Smooth muscle cell (in vitro differentiated cells): Measurements from ENCODE around the gene CAP2. TPM values are rescaled to one million over a fixed set of nuclear protein-coding genes. Genes with fewer than 3 reads are reported as not detected.
"Not testable (repeated sequence)": the region's sequence is repeated elsewhere in the genome, so short reads cannot be mapped to it uniquely, and the experiment has no call there.

Experiments used
- DNase-seq: peaks from one replicate; lab custom pipeline; 2025; ENCODE audit not compliant: unreplicated experiment; lab: John Stamatoyannopoulos, UW
- H2AFZ ChIP-seq: fragments of 200-600 bp; sonication (generic); 2 replicates; pipeline ENCODE4 v1.6.0; 2016; ENCODE audit warnings: antibody characterized with exemption, low read depth, mild to moderate bottlenecking
- H3F3A ChIP-seq: fragments of 200-600 bp; sonication (generic); 2 replicates; pipeline ENCODE4 v1.6.0; 2017; ENCODE audit warnings: antibody characterized with exemption, low read depth
- H3K27ac ChIP-seq: fragments of 200-600 bp; sonication (generic); 2 replicates; pipeline ENCODE4 v1.5.1; 2016; ENCODE audit warnings: low read depth, mild to moderate bottlenecking
- H3K27me3 ChIP-seq: fragments of 200-600 bp; sonication (generic); 2 replicates; pipeline ENCODE4 v1.6.1; 2016; ENCODE audit warnings: low read depth, mild to moderate bottlenecking
- H3K36me3 ChIP-seq: fragments of 200-600 bp; sonication (generic); 2 replicates; pipeline ENCODE4 v1.5.1; 2016; ENCODE audit warnings: low read depth
- H3K4me1 ChIP-seq: fragments of 200-600 bp; sonication (generic); 2 replicates; pipeline ENCODE4 v1.5.1; 2016; ENCODE audit warnings: low read depth
- H3K4me2 ChIP-seq: fragments of 200-600 bp; sonication (generic); 2 replicates; pipeline ENCODE4 v1.6.0; 2016; ENCODE audit warnings: mild to moderate bottlenecking
- H3K4me3 ChIP-seq: fragments of 200-600 bp; sonication (generic); 2 replicates; pipeline ENCODE4 v1.5.1; 2016; ENCODE audit warnings: mild to moderate bottlenecking
- H3K79me2 ChIP-seq: fragments of 200-600 bp; sonication (generic); 2 replicates; pipeline ENCODE4 v1.6.0; 2016; ENCODE audit warnings: low read depth, mild to moderate bottlenecking
- H3K9ac ChIP-seq: fragments of 200-600 bp; sonication (generic); 2 replicates; pipeline ENCODE4 v1.6.0; 2016; ENCODE audit warnings: low read depth
- H3K9me3 ChIP-seq: fragments of 200-600 bp; sonication (generic); replicated peaks from 2 replicates; pipeline ENCODE4 v1.5.1; 2016; ENCODE audit warnings: low read depth
- H4K20me1 ChIP-seq: fragments of 200-600 bp; sonication (generic); 2 replicates; pipeline ENCODE4 v1.6.0; 2016; ENCODE audit warnings: low read depth
- CTCF ChIP-seq: fragments of 200-600 bp; sonication (generic); IDR thresholded peaks from 2 replicates; pipeline ENCODE4 v1.5.1; 2017; ENCODE audit warnings: borderline replicate concordance, mild to moderate bottlenecking, antibody characterized with exemption; ENCODE audit not compliant: insufficient read depth, poor library complexity, severe bottlenecking
- WGBS: methylation state at CpG from one replicate; pipeline ENCODE4 v1.1.7; 2016; ENCODE audit warnings: low lambda C conversion rate; 5-methylcytosine and 5-hydroxymethylcytosine counted together
- polyA plus RNA-seq: library from polyadenylated mRNA; unstranded; fragments of >200 nt; fragmentation: Nextera tagmentation; extraction: Ambion mirVana; gene quantifications from 2 replicates; pipeline ENCODE4 v1.2.1, GENCODE V29; 2016
- total RNA-seq: library from RNA; depleted of rRNA; stranded (reverse); fragments of >200 nt; gene quantifications from 2 replicates; pipeline ENCODE4 v1.2.3, GENCODE V29; 2014

CAP2 gene
- total and polyA plus RNA-seq, 2 experiments from 2014 or later, result 19.0 to 27.7 TPM

GRCh38 chr6:17527076-17527475, 133.7 kb downstream of the CAP2 start:
- Histone ChIP-seq H3K9me3 (no peaks in the 10 kb centered on the region), H3K27me3 (no peaks in the 10 kb centered on the region), H3K27ac (no peak overlapping the region), H2AFZ (no peak overlapping the region), H3K4me2 (no peak overlapping the region), H3K4me3 (no peak overlapping the region), H3K9ac (no peak overlapping the region), H3K36me3 (no peaks in the 10 kb centered on the region), H3K4me1 (no peaks in the 10 kb centered on the region), H3K79me2 (no peaks in the 10 kb centered on the region), H3F3A (no peaks in the 10 kb centered on the region), H4K20me1 (no peaks in the 10 kb centered on the region)
- DNase-seq, result no peak
- whole genome bisulfite sequencing, result 53% methylated on average over 1 of the region's 1 CpG
- no peak for TF ChIP-seq CTCF

DNA sequence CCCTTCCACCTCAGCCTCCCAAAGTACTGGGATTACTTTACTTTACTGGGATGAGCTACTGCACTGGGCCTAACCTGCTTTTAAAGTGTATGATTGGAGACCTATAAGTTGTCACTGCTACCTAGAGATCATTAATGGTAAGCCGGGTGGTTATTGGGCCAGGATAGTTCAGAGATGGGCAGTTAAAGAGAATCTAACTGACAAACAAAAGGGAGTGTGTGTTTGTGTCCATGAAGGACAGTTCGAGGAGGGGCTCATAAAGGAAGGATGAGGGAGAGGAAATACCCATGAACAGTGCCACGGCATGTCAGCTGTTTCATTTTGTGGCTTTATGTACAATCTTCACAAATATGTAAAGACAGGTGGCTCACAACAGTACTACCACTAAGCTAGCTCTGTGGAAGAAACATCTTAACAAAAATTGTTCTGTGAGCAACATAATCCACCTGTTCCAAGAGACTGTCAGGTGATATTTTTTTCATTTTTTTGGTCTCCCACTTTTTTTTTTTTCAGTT, 137.0 kb downstream of the CAP2 start:
- TF ChIP-seq CTCF, result no peak
- no peaks in the 10 kb centered on the region for H3K27me3 ChIP-seq
- H3K4me2 ChIP-seq, result no peak overlapping the region
- no peak overlapping the region for H2AFZ ChIP-seq
- no peaks in the 10 kb centered on the region for H3F3A ChIP-seq
- 95% methylated on average over 3 of the region's 3 CpGs for WGBS
- no peaks in the 10 kb centered on the region for H3K4me1 ChIP-seq
- no peak overlapping the region for H3K27ac ChIP-seq
- H3K79me2 ChIP-seq, result no peaks in the 10 kb centered on the region
- no peaks in the 10 kb centered on the region for H4K20me1 ChIP-seq
- no peak overlapping the region for H3K4me3 ChIP-seq
- no peak overlapping the region for H3K9ac ChIP-seq
- no peaks in the 10 kb centered on the region for H3K36me3 ChIP-seq
- DNase-seq, result no peak
- H3K9me3 ChIP-seq, result no peaks in the 10 kb centered on the region

DNA sequence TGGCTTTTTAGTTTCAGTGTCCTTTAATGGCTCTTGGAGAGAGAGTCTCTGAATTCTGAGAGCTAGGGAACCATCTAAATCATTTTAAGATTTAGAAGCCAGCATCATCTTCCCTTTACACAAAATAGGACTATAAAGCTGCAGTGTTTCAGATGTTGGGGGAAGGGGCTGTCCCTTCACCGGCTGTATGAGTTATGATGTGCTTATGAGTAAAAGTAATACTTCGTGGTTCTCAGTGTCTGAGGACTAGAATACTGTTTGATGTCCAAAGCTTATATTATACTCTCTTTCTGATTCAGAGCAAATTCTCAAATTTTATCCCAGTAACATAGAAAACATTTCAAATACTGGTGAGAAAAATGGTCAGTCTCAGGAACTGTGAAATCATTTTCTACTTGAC, 143.2 kb downstream of the CAP2 start:
- Histone ChIP-seq H3K4me3 (no peak overlapping the region), H3K27ac (no peak overlapping the region), H3K4me2 (no peak overlapping the region), H3K4me1 (no peaks in the 10 kb centered on the region), H3K36me3 (no peaks in the 10 kb centered on the region), H3K27me3 (no peaks in the 10 kb centered on the region), H4K20me1 (no peaks in the 10 kb centered on the region), H3K9me3 (no peaks in the 10 kb centered on the region), H2AFZ (no peak overlapping the region), H3F3A (no peaks in the 10 kb centered on the region), H3K9ac (no peak overlapping the region), H3K79me2 (no peaks in the 10 kb centered on the region)
- no peak for DNase-seq
- no peak for TF ChIP-seq CTCF
- 91% methylated on average over 2 of the region's 2 CpGs for WGBS

- DNase-seq, result no peak
- no peaks in the 10 kb centered on the region for H3K4me1 ChIP-seq
- no peak overlapping the region for H3K27ac ChIP-seq
- H3K4me3 ChIP-seq, result no peak overlapping the region
- H3K27me3 ChIP-seq, result no peaks in the 10 kb centered on the region
- H3K36me3 ChIP-seq, result no peaks in the 10 kb centered on the region
- H3K9ac ChIP-seq, result no peak overlapping the region
- H2AFZ ChIP-seq, result no peak overlapping the region
- H3K9me3 ChIP-seq, result no peaks in the 10 kb centered on the region
- TF ChIP-seq CTCF, result no peak
- H3K79me2 ChIP-seq, result no peaks in the 10 kb centered on the region
- H3F3A ChIP-seq, result no peaks in the 10 kb centered on the region
- no peak overlapping the region for H3K4me2 ChIP-seq
- no peaks in the 10 kb centered on the region for H4K20me1 ChIP-seq
- 94% methylated on average over 3 of the region's 3 CpGs for WGBS
Observed at GRCh38 chr6:17542243-17542642, 148.8 kb downstream of the CAP2 start.

- H3F3A ChIP-seq, H4K20me1 ChIP-seq, H3K27ac ChIP-seq, DNase-seq, H3K79me2 ChIP-seq, H3K4me2 ChIP-seq, H3K4me3 ChIP-seq, H2AFZ ChIP-seq, H3K4me1 ChIP-seq, H3K36me3 ChIP-seq, H3K9me3 ChIP-seq, H3K27me3 ChIP-seq, H3K9ac ChIP-seq: not testable (repeated sequence)
- WGBS, result 92% methylated on average over 4 of the region's 4 CpGs
Observed at GRCh38 chr6:17545681-17546080, 152.3 kb downstream of the CAP2 start.
